HG02798 (cell line): ENCODE measurements around the gene NCKIPSD.
A peak's percentile ranks its signal among the peaks of the same experiment; 100 is the strongest.

Experiments
- ATAC-seq: cut with Tn5 transposase; IDR thresholded peaks from one replicate; pipeline ENCODE4 v1.9.1; 2021; ENCODE audit warnings: mild to moderate bottlenecking; ENCODE audit not compliant: unreplicated experiment, poor library complexity

The NCKIPSD gene

GRCh38 chr3:48679411-48680391 is 6.0 kb downstream of the NCKIPSD start:
- ATAC-seq = no peak

GRCh38 chr3:48678566-48679380 is 6.9 kb downstream of the NCKIPSD start:
- ATAC-seq = no peak

- ATAC-seq = no peak
These were observed 7.7 kb downstream of the NCKIPSD start for GRCh38 chr3:48678056-48678455.

GRCh38 chr3:48674505-48674904 is 11.2 kb downstream of the NCKIPSD start:
- ATAC-seq = no peak

GRCh38 chr3:48672522-48672921 is 13.2 kb downstream of the NCKIPSD start:
- no peak for ATAC-seq

- no peak for ATAC-seq
These were observed 20.8 kb downstream of the NCKIPSD start for GRCh38 chr3:48664929-48665328.

- ATAC-seq = no peak
These were observed 21.4 kb downstream of the NCKIPSD start for GRCh38 chr3:48664313-48664644.

- peak; percentile 88 for ATAC-seq
These were observed 22.0 kb downstream of the NCKIPSD start for GRCh38 chr3:48663489-48664312.

GRCh38 chr3:48662753-48663488 is 22.8 kb downstream of the NCKIPSD start, which contains the start of gene CELSR3:
TSS of gene CELSR3 (minus strand) at chr3:48662886. CDS start at chr3:48662634, 252 bp downstream.
- ATAC-seq = peak; percentile 31

- ATAC-seq = no peak
These were observed 23.5 kb downstream of the NCKIPSD start for GRCh38 chr3:48662145-48662752.

- ATAC-seq = no peak
These were observed 24.1 kb downstream of the NCKIPSD start for GRCh38 chr3:48661501-48662144.

GRCh38 chr3:48660800-48661400 is 24.8 kb downstream of the NCKIPSD start:
- no peak for ATAC-seq

GRCh38 chr3:48656841-48657281 is 28.9 kb downstream of the NCKIPSD start:
- ATAC-seq = no peak

GRCh38 chr3:48656061-48656840 is 29.5 kb downstream of the NCKIPSD start:
- peak; percentile 54 for ATAC-seq

GRCh38 chr3:48655606-48656005 is 30.1 kb downstream of the NCKIPSD start:
- no peak for ATAC-seq

- ATAC-seq = no peak
These were observed 30.7 kb downstream of the NCKIPSD start for GRCh38 chr3:48655063-48655462.

- no peak for ATAC-seq
These were observed 32.6 kb downstream of the NCKIPSD start for GRCh38 chr3:48652923-48653715.
